Liver (tissue), 9 donors: Measurements from ENCODE around the gene PPDPF. TPM values are rescaled to one million over a fixed set of nuclear protein-coding genes. Genes with fewer than 3 reads are reported as not detected.

Source experiments
- DNase-seq: peaks from one replicate; pipeline ENCODE4 v3.0.0-alpha.2; 2017; ENCODE audit warnings: low spot score
- H3K27ac ChIP-seq, 2 donors: one replicate each; pipeline ENCODE4 v1.7.0; 2013; ENCODE audit warnings: inconsistent platforms in 2 of 2, low read length in 2 of 2, control low read depth in 1 of 2, low read depth in 1 of 2, mild to moderate bottlenecking in 1 of 2
- H3K27me3 ChIP-seq, 4 donors: one replicate each; pipeline versions ENCODE4 v1.6.1 to v1.7.0; 2013; ENCODE audit warnings: low read length in 3 of 4, inconsistent platforms in 1 of 4, mild to moderate bottlenecking in 1 of 4, moderate library complexity in 1 of 4; ENCODE audit not compliant: control insufficient read depth in 4 of 4, insufficient read depth in 4 of 4
- H3K36me3 ChIP-seq, 4 donors: one replicate each; pipeline versions ENCODE4 v1.6.1 to v1.7.0; 2013; ENCODE audit warnings: low read length in 3 of 4, mild to moderate bottlenecking in 3 of 4, low read depth in 1 of 4, moderate library complexity in 1 of 4; ENCODE audit not compliant: control insufficient read depth in 4 of 4, insufficient read depth in 3 of 4
- H3K4me1 ChIP-seq, 4 donors: one replicate each; pipeline versions ENCODE4 v1.6.1 to v1.7.0; 2013; ENCODE audit warnings: low read length in 3 of 4, mild to moderate bottlenecking in 3 of 4, moderate library complexity in 1 of 4; ENCODE audit not compliant: control insufficient read depth in 4 of 4, insufficient read depth in 4 of 4
- H3K4me3 ChIP-seq, 3 donors: one replicate each; pipeline versions ENCODE4 v1.6.1 to v1.7.0; 2013; ENCODE audit warnings: low read length in 3 of 3, control low read depth in 1 of 3, low read depth in 1 of 3, mild to moderate bottlenecking in 1 of 3
- H3K9ac ChIP-seq, 2 donors: one replicate each; pipeline ENCODE4 v1.7.0; 2013; ENCODE audit warnings: low read length in 2 of 2, mild to moderate bottlenecking in 2 of 2, moderate library complexity in 2 of 2, control low read depth in 1 of 2, low read depth in 1 of 2
- H3K9me3 ChIP-seq, 4 donors: one replicate each; pipeline versions ENCODE4 v1.6.1 to v1.7.0; 2013; ENCODE audit warnings: low read length in 3 of 4; ENCODE audit not compliant: control insufficient read depth in 4 of 4
- ATF3 ChIP-seq: IDR thresholded peaks from 2 replicates; pipeline ENCODE4 v1.6.1; 2016; ENCODE audit warnings: antibody characterized with exemption
- CTCF ChIP-seq: fragments of 150-350 bp; IDR thresholded peaks from 2 replicates; pipeline ENCODE4 v1.5.1; 2017; ENCODE audit warnings: improper control_type of control experiment, low read depth, low read length; ENCODE audit not compliant: missing input control
- FOXA1 ChIP-seq: IDR thresholded peaks from 2 replicates; pipeline ENCODE4 v1.6.1; 2016; ENCODE audit warnings: antibody characterized with exemption
- FOXA2 ChIP-seq: IDR thresholded peaks from 2 replicates; pipeline ENCODE4 v1.6.1; 2016; ENCODE audit warnings: antibody characterized with exemption
- GABPA ChIP-seq, 2 donors: IDR thresholded peaks in 1 of 2; conservative IDR thresholded peaks in 1 of 2; 2 replicates each; pipeline ENCODE4 v1.6.1; 2016; ENCODE audit warnings: antibody characterized with exemption in 2 of 2, mild to moderate bottlenecking in 1 of 2, moderate library complexity in 1 of 2
- HNF4A ChIP-seq, 2 donors: conservative IDR thresholded peaks; 2 replicates each; pipeline ENCODE4 v1.6.1; 2016; ENCODE audit warnings: antibody characterized with exemption in 2 of 2, mild to moderate bottlenecking in 2 of 2
- HNF4G ChIP-seq: IDR thresholded peaks from 2 replicates; pipeline ENCODE4 v1.6.1; 2016; ENCODE audit warnings: antibody characterized with exemption
- JUND ChIP-seq, 2 donors: IDR thresholded peaks; 2 replicates each; pipeline ENCODE4 v1.6.1; 2016; ENCODE audit warnings: antibody characterized with exemption in 2 of 2
- NR2F2 ChIP-seq: IDR thresholded peaks from 2 replicates; pipeline ENCODE4 v1.6.1; 2016; ENCODE audit warnings: antibody characterized with exemption
- RAD21 ChIP-seq, 2 donors: IDR thresholded peaks; 2 replicates each; pipeline ENCODE4 v1.6.1; 2016; ENCODE audit warnings: antibody characterized with exemption in 2 of 2, mild to moderate bottlenecking in 2 of 2
- REST ChIP-seq: IDR thresholded peaks from 2 replicates; pipeline ENCODE4 v1.6.1; 2016; ENCODE audit warnings: antibody characterized with exemption, mild to moderate bottlenecking
- RXRA ChIP-seq, 2 donors: IDR thresholded peaks; 2 replicates each; pipeline ENCODE4 v1.6.1; 2017 to 2018; ENCODE audit warnings: antibody characterized with exemption in 2 of 2, mild to moderate bottlenecking in 1 of 2
- SP1 ChIP-seq: IDR thresholded peaks from 2 replicates; pipeline ENCODE4 v1.6.1; 2018; ENCODE audit warnings: antibody characterized with exemption, mild to moderate bottlenecking
- TAF1 ChIP-seq: conservative IDR thresholded peaks from 2 replicates; pipeline ENCODE4 v1.6.1; 2016; ENCODE audit warnings: antibody characterized with exemption, mild to moderate bottlenecking
- YY1 ChIP-seq: IDR thresholded peaks from 2 replicates; pipeline ENCODE4 v1.6.1; 2016; ENCODE audit warnings: antibody characterized with exemption, mild to moderate bottlenecking
- ZBTB33 ChIP-seq: IDR thresholded peaks from 2 replicates; pipeline ENCODE4 v1.6.1; 2016; ENCODE audit warnings: antibody characterized with exemption
- WGBS: extraction: QIAGEN DNeasy Blood & Tissue Kit; methylation state at CpG from one replicate; pipeline ENCODE4 v1.1.7; 2013; 5-methylcytosine and 5-hydroxymethylcytosine counted together
- polyA plus RNA-seq, 2 donors: library from polyadenylated mRNA; stranded (reverse) in 1 of 2; unstranded in 1 of 2; fragments of 200-250 nt in 1 of 2; fragments of >200 nt in 1 of 2; fragmentation: Nextera tagmentation in 1 of 2; extraction: Ambion mirVana in 1 of 2; gene quantifications; one replicate each; pipeline versions ENCODE4 v1.2.1 to v1.2.3, GENCODE V29; 2013 to 2015
- total RNA-seq, 2 donors: library from RNA; depleted of rRNA; stranded (reverse); fragments of >200 nt; gene quantifications; one replicate each; pipeline ENCODE4 v1.2.3, GENCODE V29; 2014
- donor health status: healthy.
- donor health status: healthy.
- donor health status: healthy.
- donor health status: healthy.
- donor health status: healthy.

Gene PPDPF
- total and polyA plus RNA-seq, 4 donors = 8.3 to 196 (median 25.3) TPM

- Histone ChIP-seq H3K4me3 (no peak overlapping the region), H3K9me3 (no peaks in the 10 kb centered on the region), H3K9ac (no peak overlapping the region), H3K36me3 (peaks cover 0 to 63% (median 44%) of the 10 kb centered on the region in 4 donors), H3K4me1 (peaks cover 0 to 9% (median 3%) of the 10 kb centered on the region in 4 donors), H3K27me3 (no peaks in the 10 kb centered on the region), H3K27ac (no peak overlapping the region)
- no peak for TF ChIP-seq GABPA (IDR thresholded peaks at IDR 0.05 in 1 of 2, conservative IDR thresholded peaks at IDR 0.05 in 1 of 2)
- TF ChIP-seq RAD21 (IDR thresholded peaks at IDR 0.05) = no peak
- no peak for TF ChIP-seq FOXA1
- DNase-seq = no peak
- WGBS = 97% methylated on average over 62 of the region's 62 CpGs
Measured at GRCh38 chr20:63564036-63564810, 43.7 kb downstream of the PPDPF start.

GRCh38 chr20:63565021-63565698 is 44.6 kb downstream of the PPDPF start:
- H3K9ac ChIP-seq = no peak overlapping the region
- DNase-seq = no peak
- TF ChIP-seq FOXA1 (no peak), ZBTB33 (no peak), YY1 (no peak), JUND (IDR thresholded peaks at IDR 0.05) (no peak), REST (no peak), RXRA (IDR thresholded peaks at IDR 0.05) (no peak), SP1 (no peak), HNF4A (conservative IDR thresholded peaks at IDR 0.05) (no peak), TAF1 (no peak), CTCF (no peak), FOXA2 (no peak), GABPA (IDR thresholded peaks at IDR 0.05 in 1 of 2, conservative IDR thresholded peaks at IDR 0.05 in 1 of 2) (no peak), ATF3 (no peak), NR2F2 (no peak), HNF4G (no peak)
- no peak overlapping the region for H3K4me3 ChIP-seq
- no peak overlapping the region for H3K27ac ChIP-seq
- H3K9me3 ChIP-seq = no peaks in the 10 kb centered on the region
- H3K4me1 ChIP-seq = peaks cover 0 to 9% (median 3%) of the 10 kb centered on the region in 4 donors
- 98% methylated on average over 61 of the region's 61 CpGs for WGBS
- peaks cover 0 to 59% (median 39%) of the 10 kb centered on the region in 4 donors for H3K36me3 ChIP-seq
- no peaks in the 10 kb centered on the region for H3K27me3 ChIP-seq
